ENCODE measurements around the gene FRS2.

DNA sequence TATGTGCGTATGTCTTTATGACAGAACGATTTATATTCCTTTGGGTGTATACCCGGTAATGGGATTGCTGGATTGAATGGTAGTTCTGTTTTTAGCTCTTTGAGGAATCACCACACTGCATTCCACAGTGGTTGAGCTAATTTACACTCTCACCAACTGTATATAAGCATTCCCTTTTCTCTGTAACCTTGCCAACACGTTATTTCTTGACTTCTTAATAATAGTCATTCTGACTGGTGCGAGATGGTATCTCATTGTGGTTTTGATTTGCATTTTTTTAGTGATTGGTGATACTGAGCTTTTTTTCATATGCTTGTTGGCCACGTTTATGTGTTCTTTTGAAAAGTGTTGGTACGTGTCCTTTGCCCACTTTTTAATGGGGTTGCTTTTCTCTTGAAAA is 49.7 kb downstream of the FRS2 start:
- TF ChIP-seq, protein P1, sequence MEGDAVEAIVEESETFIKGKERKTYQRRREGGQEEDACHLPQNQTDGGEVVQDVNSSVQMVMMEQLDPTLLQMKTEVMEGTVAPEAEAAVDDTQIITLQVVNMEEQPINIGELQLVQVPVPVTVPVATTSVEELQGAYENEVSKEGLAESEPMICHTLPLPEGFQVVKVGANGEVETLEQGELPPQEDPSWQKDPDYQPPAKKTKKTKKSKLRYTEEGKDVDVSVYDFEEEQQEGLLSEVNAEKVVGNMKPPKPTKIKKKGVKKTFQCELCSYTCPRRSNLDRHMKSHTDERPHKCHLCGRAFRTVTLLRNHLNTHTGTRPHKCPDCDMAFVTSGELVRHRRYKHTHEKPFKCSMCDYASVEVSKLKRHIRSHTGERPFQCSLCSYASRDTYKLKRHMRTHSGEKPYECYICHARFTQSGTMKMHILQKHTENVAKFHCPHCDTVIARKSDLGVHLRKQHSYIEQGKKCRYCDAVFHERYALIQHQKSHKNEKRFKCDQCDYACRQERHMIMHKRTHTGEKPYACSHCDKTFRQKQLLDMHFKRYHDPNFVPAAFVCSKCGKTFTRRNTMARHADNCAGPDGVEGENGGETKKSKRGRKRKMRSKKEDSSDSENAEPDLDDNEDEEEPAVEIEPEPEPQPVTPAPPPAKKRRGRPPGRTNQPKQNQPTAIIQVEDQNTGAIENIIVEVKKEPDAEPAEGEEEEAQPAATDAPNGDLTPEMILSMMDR (IDR thresholded peaks at IDR 0.05) = no peak
- TF ChIP-seq POLR2A (IDR thresholded peaks at IDR 0.05) = no peak
